ENCODE measurements around the gene DVL2.
"Not testable (repeated sequence)": the region's sequence is repeated elsewhere in the genome, so short reads cannot be mapped to it uniquely, and the experiment has no call there.

- TF ChIP-seq EZH2phosphoT487 (IDR thresholded peaks at IDR 0.05; ENCODE audit: borderline replicate concordance, low read length); CTCF (IDR thresholded peaks at IDR 0.05; ENCODE audit: low read depth, low read length, poor library complexity, severe bottlenecking): not testable (repeated sequence)
These were observed 52.2 kb downstream of the DVL2 start for GRCh38 chr17:7182101-7182500.
